ENCODE measurements around the gene WSB2. TPM values are rescaled to one million over a fixed set of nuclear protein-coding genes. Genes with fewer than 3 reads are reported as not detected.

The WSB2 gene
- total and polyA plus RNA-seq, 4 donors = 20.4 to 41.7 (median 28.3) TPM

- no peaks in the 10 kb centered on the region for H3K27me3 ChIP-seq (ENCODE audit: control insufficient read depth in 4 of 4, insufficient read depth in 4 of 4, low read length in 3 of 4)
- no peak overlapping the region for H3K9ac ChIP-seq (ENCODE audit: low read depth in 1 of 2, low read length in 2 of 2)
- H3K9me3 ChIP-seq (ENCODE audit: control insufficient read depth in 4 of 4, low read length in 3 of 4) = no peaks in the 10 kb centered on the region
- TF ChIP-seq CTCF (IDR thresholded peaks at IDR 0.05; ENCODE audit: low read depth, low read length, missing input control) (no peak), NR2F2 (IDR thresholded peaks at IDR 0.05) (no peak), ZBTB33 (IDR thresholded peaks at IDR 0.05) (no peak), HNF4G (IDR thresholded peaks at IDR 0.05) (no peak), SP1 (IDR thresholded peaks at IDR 0.05) (no peak), HNF4A (conservative IDR thresholded peaks at IDR 0.05) (no peak), FOXA2 (IDR thresholded peaks at IDR 0.05) (no peak)
- H3K4me1 ChIP-seq (ENCODE audit: control insufficient read depth in 4 of 4, insufficient read depth in 4 of 4, low read length in 3 of 4) = peaks cover 4 to 12% (median 7%) of the 10 kb centered on the region in 4 donors
- peaks cover 11 to 59% (median 41%) of the 10 kb centered on the region in 4 donors for H3K36me3 ChIP-seq (ENCODE audit: control insufficient read depth in 4 of 4, insufficient read depth in 3 of 4, low read depth in 1 of 4, low read length in 3 of 4)
- H3K4me3 ChIP-seq (ENCODE audit: low read depth in 1 of 3, low read length in 3 of 3) = no peak overlapping the region
- no peak for DNase-seq (ENCODE audit: low spot score)
- H3K27ac ChIP-seq (ENCODE audit: low read depth in 1 of 2, low read length in 2 of 2) = no peak overlapping the region
- WGBS = 89% methylated on average over 5 of the region's 5 CpGs
These were observed 27.7 kb downstream of the WSB2 start for GRCh38 chr12:118033323-118033722.

DNA sequence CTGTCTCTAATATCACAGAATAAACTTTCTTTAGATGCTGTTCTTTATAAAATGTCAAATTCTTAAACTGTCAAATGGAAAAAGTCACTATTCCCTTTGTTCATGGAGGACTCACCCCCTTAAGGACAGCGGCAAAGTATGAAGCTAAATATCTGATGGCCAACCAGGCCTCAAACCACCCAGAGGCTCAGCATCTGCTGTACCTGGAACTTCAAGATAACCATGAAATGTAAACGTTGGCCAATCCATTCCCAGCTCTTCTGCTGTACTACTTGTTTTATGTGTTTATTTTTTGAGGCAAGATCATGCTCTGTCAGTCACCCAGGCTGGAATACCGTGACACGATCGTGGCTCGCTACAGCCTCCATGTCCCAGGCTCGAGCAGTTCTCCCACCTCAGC lies 28.8 kb downstream of the WSB2 start:
- WGBS = 90% methylated on average over 7 of the region's 7 CpGs
- H3K9me3 ChIP-seq (ENCODE audit: control insufficient read depth in 4 of 4, low read length in 3 of 4) = no peaks in the 10 kb centered on the region
- H3K36me3 ChIP-seq (ENCODE audit: control insufficient read depth in 4 of 4, insufficient read depth in 3 of 4, low read depth in 1 of 4, low read length in 3 of 4) = peaks cover 12 to 61% (median 45%) of the 10 kb centered on the region in 4 donors
- no peaks in the 10 kb centered on the region for H3K27me3 ChIP-seq (ENCODE audit: control insufficient read depth in 4 of 4, insufficient read depth in 4 of 4, low read length in 3 of 4)
- H3K4me1 ChIP-seq (ENCODE audit: control insufficient read depth in 4 of 4, insufficient read depth in 4 of 4, low read length in 3 of 4) = peaks cover 0 to 2% (median under 1%) of the 10 kb centered on the region in 4 donors
- no peak for TF ChIP-seq NR2F2 (IDR thresholded peaks at IDR 0.05)
- no peak for TF ChIP-seq ATF3 (IDR thresholded peaks at IDR 0.05)
- TF ChIP-seq MAX (IDR thresholded peaks at IDR 0.05) = no peak
- no peak for TF ChIP-seq RAD21 (IDR thresholded peaks at IDR 0.05)
- no peak for TF ChIP-seq FOXA2 (IDR thresholded peaks at IDR 0.05)
- no peak for TF ChIP-seq ZBTB33 (IDR thresholded peaks at IDR 0.05)
- no peak for TF ChIP-seq EGR1 (IDR thresholded peaks at IDR 0.05; ENCODE audit: low read depth in 2 of 2)
- no peak for TF ChIP-seq REST (IDR thresholded peaks at IDR 0.05)
- no peak for TF ChIP-seq HNF4A (conservative IDR thresholded peaks at IDR 0.05)
- TF ChIP-seq YY1 (IDR thresholded peaks at IDR 0.05) = no peak
- TF ChIP-seq FOXA1 (IDR thresholded peaks at IDR 0.05) = no peak
- no peak for TF ChIP-seq CTCF (IDR thresholded peaks at IDR 0.05; ENCODE audit: low read depth, low read length, missing input control)
- no peak for TF ChIP-seq GABPA (IDR thresholded peaks at IDR 0.05 in 1 of 2, conservative IDR thresholded peaks at IDR 0.05 in 1 of 2)
- no peak for TF ChIP-seq HNF4G (IDR thresholded peaks at IDR 0.05)
- no peak overlapping the region for H3K4me3 ChIP-seq (ENCODE audit: low read depth in 1 of 3, low read length in 3 of 3)
- no peak for DNase-seq (ENCODE audit: low spot score)
- H3K9ac ChIP-seq (ENCODE audit: low read depth in 1 of 2, low read length in 2 of 2) = no peak overlapping the region
- H3K27ac ChIP-seq (ENCODE audit: low read depth in 1 of 2, low read length in 2 of 2) = no peak overlapping the region

Data from liver (tissue), 9 donors.